Stimulated activated CD8-positive, alpha-beta memory T cell treated with anti-CD3 and anti-CD28 coated beads, Interleukin-7, amount 100 ng/mL, for 24 hours (primary cell): ENCODE measurements around the gene NCOA1.
A peak's percentile ranks its signal among the peaks of the same experiment; 100 is the strongest.
"Not testable (repeated sequence)": the region's sequence is repeated elsewhere in the genome, so short reads cannot be mapped to it uniquely, and the experiment has no call there.

Experiments used
- DNase-seq: peaks from one replicate; pipeline ENCODE4 v3.0.0-alpha.2; 2020; ENCODE audit warnings: low read depth

Gene NCOA1

DNA sequence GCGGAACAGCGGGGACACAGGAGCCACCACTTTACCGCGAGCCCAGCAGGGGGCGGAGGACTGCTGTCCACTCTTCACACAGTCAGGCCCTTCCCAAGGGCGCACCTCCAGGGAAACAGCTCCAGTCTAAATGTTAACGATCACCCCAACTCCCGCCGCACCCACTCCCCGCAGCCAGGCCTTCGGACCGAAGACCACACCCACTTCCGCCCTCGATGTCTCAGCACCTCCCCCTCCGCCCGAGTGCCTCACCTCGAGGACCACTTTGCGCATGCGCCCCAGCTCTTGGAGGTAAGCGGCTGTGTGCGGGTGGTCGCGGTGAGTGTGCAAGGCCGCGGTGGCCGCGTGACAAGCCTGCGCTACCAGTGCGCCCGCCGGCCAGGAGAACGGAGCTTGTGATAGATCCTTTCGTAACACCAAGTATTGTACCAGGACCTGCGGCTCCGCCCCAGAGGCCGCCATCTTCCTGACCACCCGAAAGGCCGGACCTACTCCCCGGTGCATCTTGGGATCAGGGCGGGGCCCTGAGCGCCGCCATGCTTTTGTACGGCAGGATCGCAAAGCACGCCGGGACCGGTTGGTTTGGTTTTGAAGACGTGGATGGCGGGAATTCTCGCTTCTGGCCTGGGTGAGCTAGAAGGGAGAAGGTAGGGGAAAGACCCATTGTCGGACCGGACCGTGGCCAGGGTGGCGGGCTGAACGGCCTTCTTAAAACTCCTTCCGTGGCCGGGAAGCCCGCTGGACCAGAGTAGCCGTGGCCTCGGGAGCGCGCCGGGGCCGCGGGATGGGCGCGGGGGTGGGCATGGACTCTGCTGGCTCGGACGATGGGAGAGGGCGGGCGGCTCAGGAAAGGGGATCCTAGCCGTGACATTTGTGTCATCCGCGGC lies 302.1 kb downstream of the NCOA1 start, which contains the start of the genes CENPO and PTRHD1:
CENPO (plus strand) TSS at position 552 of the 887 bp plus-strand sequence. CDS start 495 bp downstream, outside the sequence.
PTRHD1 (minus strand) TSS at position 518 of the 887 bp plus-strand sequence; CDS start at position 504, 14 bp downstream.
- DNase-seq: peak; percentile 84

DNA sequence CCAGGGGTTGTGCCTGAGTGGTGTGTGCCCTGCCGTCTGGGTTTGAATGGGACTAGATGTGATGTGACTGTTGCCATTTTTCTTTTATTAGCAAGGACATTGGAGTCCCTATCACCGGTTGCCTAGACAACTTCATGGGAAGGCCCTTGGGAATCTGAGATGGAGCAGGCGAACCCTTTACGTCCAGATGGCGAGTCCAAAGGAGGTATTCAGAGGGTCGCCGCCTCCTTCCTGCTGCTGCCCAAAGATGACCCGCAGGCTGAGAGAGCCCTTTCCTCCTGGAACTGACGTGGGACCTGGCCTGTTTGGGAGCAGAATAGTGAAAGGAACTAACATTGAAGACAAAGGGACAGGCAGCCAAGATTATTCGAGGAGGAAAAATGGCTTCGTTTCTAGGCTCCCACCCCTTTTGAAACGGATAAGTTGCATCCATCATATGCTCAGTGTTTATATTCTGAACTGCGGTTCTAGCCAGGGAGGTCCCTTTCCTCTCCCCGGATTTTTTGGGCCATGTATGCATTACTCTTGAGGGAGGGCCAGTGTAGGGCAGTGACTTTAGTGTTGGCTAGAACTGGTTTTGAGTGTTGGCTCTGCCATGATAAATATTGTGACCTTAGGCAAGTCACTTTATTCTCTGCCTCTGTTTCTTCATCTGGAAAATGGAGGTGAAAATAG lies 302.8 kb downstream of the NCOA1 start:
- DNase-seq: no peak

DNA sequence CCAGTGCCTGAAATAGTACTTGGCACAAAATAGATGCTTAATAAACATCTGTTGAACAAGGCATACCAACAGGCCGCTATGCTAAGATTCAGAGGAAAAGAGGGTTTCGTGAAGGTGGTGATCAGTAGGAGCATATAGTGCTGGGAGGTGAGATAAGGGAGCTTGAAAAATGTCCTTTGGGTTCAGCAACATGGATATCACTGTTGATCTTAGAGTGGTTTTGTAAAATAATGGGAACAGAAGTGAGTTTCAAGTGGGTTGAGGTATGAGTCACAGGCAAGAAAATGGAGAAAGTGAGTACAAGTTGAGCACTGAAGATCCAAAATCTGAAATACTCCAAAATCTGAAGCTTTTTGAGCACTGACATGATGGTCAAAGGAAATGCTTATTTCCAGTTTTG lies 306.6 kb downstream of the NCOA1 start:
- DNase-seq: no peak

DNA sequence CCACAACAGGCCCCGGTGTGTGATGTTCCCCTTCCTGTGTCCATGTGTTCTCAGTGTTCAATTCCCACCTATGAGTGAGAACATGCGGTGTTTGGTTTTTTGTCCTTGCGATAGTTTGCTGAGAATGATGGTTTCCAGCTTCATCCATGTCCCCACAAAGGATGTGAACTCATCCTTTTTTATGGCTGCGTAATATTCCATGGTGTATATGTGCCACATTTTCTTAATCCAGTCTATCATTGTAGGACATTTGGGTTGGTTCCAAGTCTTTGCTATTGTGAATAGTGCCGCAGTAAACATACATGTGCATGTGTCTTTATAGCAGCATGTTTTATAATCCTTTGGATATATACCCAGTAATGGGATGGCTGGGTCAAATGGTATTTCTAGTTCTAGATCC lies 309.4 kb downstream of the NCOA1 start:
- DNase-seq: not testable (repeated sequence)

DNA sequence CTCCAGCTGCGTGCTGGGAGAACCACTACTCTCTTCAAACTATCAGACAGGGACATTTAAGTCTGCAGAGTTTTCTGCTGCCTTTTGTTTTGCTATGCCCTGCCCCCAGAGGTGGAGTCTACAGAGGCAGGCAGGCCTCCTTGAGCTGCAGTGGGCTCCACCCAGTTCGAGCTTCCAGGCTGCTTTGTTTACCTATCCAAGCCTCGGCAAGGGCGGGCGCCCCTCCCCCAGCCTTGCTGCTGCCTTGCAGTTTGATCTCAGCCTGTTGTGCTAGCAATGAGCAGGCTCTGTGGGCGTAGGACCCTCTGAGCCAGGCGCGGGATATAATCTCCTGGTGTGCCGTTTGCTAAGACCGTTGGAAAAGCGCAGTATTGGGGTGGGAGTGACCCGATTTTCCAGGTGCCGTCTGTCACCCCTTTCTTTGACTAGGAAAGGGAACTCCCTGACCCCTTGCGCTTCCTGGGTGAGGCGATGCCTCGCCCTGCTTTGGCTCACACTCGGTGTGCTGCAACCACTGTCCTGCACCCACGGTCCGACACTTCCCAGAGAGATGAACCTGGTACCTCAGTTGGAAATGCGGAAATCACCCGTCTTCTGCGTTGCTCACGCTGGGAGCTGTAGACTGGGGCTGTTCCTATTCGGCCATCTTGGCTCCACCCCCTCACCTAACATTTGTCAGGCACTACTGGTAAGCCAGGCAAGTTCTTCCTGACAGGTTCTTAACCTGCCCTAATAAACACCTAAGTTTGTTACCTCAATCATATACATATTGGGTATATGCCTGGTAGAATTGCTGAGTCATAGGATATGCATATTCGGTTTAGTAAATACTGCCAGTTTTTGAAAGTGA lies 315.0 kb downstream of the NCOA1 start:
- not testable (repeated sequence) for DNase-seq

DNA sequence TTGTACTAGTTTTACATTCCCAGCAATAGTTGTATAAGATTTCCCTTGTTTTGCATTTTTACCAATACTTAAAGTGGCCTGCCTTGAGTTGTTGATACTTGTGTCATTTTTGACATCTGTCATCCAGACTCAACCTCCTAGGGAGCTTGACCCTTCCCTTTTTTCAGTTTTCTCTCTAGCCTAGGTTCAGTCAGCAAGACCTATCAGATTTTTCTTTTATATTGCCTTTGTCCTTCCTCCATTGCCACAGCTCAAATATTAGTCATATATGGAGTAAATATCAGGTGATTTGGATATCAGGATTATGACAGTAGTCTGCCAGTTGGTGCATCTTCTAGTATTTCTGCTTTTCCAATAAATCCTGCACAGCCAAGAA lies 315.6 kb downstream of the NCOA1 start:
- no peak for DNase-seq

DNA sequence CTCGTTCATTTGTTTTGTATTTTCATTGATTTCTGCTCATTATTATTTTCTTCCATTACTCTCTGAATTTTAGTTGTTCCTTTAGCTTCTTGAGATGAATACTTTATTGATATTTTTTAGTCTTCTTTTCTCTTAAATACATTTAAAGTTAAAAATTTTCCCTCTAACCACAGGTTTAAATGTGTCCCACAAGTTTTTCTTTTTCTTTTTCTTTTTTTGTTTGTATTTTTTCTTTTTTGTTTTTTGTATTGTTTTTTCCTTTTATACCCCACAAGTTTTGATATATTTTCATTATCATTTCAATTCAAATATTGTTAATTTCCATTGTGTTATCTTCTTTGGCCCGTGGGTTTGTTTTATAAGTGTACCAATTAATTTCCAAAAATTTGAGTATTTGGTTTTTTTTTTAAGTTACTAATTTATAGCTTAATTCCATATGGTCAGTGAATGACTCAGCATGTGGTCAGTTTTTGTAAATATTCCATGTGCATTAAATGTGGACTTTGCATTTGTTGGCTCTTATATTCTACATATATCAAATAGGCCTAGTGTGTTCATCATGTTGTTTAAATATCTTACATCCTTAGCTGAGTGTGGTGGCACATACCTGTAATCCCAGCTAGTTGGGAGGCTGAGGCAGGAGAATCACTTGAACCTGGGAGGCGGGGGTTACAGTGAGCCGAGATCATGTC lies 318.4 kb downstream of the NCOA1 start:
- DNase-seq: no peak

DNA sequence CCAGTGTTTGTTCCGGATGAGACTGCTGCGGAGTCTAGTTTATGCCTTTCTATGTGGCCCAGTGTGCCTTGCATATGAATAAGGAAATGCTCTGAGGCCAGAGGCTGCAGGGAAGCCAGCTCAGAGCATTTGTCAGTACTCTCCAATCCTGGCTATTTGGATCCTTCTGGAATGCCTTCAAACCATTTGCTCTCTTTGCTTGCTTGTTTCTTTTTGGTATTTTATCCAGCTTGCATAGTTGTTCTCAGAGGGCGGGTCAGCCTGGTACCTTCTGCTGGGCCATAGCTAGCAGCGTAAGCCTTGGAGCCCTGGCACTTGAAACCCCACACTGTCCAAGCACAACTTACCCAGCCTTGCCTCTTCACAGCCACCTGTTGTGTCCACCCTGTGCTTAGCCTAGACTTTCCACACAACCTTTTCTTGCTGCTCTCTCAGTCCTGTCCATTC lies 322.7 kb downstream of the NCOA1 start:
- DNase-seq: no peak

DNA sequence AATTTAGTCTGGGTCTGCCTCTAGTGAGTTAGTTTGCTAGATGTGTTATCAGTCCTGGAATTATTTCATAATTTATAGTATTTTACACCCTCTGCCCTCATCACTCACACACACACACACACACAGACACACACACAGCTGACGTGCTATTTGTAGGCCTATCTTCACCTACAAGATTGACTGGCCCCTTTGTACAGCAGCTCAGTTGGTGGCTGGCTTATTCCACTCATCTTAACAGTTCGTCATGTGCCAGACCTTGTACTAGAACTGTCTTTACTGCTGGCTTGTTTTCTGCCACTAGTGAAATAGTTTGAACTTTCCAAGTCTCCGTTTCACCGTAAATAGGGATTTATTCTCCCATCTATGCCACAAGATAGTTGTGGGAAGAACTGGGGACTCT lies 323.5 kb downstream of the NCOA1 start:
- DNase-seq: no peak

DNA sequence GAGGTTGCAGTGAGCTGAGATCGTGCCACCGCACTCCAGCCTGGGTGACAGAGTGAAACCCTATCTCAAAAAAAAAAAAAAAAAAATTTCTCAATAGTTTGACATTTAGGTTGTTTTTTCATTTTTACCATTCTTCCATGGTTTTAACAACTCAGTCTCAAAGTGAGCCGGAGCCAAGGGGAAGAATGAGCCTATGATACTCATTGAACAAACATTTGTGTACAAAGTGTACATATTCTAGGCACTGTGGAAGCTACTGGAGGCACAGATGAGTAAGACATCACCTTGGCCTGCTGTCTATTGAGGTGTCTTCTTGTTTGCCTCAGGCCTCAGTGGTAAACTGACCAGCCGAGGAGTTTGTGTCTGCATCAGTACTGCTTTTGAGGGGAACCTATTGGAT lies 324.1 kb downstream of the NCOA1 start:
- no peak for DNase-seq

DNA sequence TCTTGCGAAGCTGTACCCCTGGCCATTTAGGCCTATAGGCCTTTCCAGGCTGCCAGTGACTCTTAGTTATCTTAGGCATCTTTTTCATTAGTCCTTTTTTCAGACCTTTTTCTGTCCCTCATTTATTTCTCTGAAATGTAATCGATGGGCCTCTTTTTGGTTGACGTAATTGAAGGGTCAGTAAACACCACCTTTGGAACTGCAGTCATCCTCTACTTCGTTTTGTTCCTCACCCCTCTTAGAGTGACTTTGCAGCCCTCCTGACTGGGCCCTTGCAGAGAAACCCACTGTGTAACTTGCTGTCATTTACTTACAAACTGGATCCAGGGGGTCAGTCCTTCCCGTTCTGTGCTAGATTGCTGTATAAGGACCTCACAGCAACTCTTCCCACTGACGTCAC lies 325.4 kb downstream of the NCOA1 start:
- no peak for DNase-seq

DNA sequence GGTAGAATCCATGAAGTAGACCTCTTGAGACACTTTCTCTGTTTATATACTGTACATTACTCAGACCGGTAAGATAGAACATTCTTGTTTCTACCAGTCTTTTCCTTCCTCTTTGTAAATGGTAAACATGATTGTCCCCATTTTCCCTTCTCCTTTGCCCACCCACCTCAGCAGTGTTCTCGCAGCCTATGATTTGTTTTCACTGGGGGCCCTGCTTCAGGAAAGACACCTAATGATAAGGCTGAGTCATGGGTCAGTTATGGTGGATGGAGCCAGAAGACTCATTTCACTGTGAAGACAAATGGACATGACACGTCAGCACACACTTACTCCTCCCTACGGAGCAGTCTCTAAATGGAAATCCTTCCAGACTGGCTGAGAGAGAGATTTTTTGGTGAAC lies 325.8 kb downstream of the NCOA1 start:
- no peak for DNase-seq

DNA sequence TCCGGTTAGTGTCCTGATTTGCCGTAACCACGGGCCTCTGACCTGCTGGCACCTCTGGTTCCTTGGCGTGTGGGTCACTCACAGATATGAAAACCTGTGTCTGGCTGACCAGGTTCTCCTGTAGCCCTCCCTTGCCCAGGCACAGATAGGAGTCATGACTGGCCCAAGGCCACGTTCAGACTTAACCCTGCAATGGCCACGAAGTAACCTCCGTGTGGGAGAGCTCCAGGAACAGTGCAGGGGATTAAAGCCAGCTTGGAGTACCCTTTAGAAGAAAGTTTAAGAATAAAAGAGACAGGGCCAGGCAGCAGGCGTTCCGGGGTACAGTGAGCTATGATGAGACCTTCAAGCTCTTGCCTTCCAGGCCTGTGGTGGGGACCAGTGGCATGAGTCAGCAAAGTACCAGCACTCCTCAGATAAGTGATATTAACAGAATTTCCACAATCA lies 327.7 kb downstream of the NCOA1 start:
- no peak for DNase-seq

DNA sequence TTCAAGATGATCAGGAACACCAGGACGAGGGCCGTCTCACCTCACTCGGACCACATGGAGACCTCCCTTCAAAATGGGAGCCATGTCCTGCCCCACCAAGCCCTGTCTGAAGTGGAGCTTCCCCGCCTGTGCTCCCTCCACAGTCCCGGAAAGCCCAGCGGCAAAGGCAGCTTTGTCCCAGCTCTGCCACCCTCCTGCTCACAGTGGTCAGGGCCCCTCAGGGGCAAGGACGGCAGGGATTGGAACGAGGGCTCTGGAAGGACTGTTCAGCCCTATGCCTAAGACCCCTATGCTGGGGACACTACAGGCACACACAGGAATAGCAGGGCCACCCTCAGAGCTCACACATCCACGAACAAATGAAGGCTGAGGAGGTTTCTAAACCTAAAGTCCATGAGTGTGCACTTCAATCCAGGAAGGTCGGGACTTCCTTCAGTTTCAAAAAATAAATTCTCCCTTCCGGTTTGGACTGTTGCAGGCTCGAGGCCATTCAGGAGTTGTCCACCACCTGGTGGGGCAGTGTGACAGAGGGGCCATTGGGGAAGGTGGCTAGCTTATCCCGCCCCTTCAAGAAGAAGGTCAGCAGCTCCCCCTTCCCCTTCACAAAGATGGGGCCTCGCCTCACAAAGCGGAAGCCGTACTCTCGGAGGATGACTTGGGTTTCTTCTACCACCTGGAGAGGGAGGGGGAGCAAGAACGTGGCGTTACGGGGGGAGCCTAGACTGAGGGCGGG lies 328.6 kb downstream of the NCOA1 start:
- no peak for DNase-seq

DNA sequence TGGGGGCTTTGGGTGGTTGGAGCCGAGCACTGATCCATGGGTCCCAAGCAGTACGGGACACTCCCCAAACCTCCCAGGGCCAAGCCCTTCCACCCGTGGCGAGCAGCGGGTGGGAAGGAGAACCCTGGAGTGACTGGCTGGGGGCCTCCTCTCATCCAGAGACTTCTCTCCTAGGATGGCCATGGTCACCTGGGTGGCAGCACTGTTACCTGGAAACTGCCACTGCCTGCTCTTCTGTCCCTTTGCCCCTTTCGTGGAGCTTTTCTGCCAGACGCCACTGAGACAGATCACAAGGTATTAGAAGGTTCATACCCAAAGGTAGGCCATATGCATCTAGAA lies 329.1 kb downstream of the NCOA1 start:
- no peak for DNase-seq
